Heart right ventricle (tissue), 16 donors: ENCODE measurements around the gene RGL2. TPM values are rescaled to one million over a fixed set of nuclear protein-coding genes. Genes with fewer than 3 reads are reported as not detected.
"Not testable (repeated sequence)": the region's sequence is repeated elsewhere in the genome, so short reads cannot be mapped to it uniquely, and the experiment has no call there.

Source experiments
- ATAC-seq, 8 donors: fragments of 200-7000 bp; cut with Tn5 transposase; one replicate each; pipeline ENCODE4 v1.9.1; 2020; ENCODE audit warnings: mild to moderate bottlenecking in 8 of 8, moderate library complexity in 8 of 8, moderate number of reproducible peaks in 1 of 8
- DNase-seq, 2 donors: peaks; one replicate each; pipeline ENCODE4 v3.0.0-alpha.2; 2020
- H3K27ac ChIP-seq, 10 donors: fragments of 200-600 bp; sonication (generic) in 2 of 10; one replicate each; pipeline versions ENCODE4 v1.5.0 to v1.8.0; 2020 to 2022; ENCODE audit warnings: mild to moderate bottlenecking in 3 of 10
- H3K27me3 ChIP-seq, 7 donors: fragments of 200-600 bp; one replicate each; pipeline ENCODE4 v1.8.0; 2021 to 2022; ENCODE audit warnings: mild to moderate bottlenecking in 2 of 7
- H3K36me3 ChIP-seq, 9 donors: fragments of 200-600 bp; sonication (generic) in 1 of 9; one replicate each; pipeline versions ENCODE4 v1.5.0 to v1.8.0; 2020 to 2022; ENCODE audit warnings: mild to moderate bottlenecking in 2 of 9
- H3K4me1 ChIP-seq, 9 donors: fragments of 200-600 bp; sonication (generic) in 1 of 9; one replicate each; pipeline versions ENCODE4 v1.5.0 to v1.8.0; 2020 to 2022; ENCODE audit warnings: mild to moderate bottlenecking in 4 of 9
- H3K4me3 ChIP-seq, 10 donors: fragments of 200-600 bp; sonication (generic) in 2 of 10; one replicate each; pipeline versions ENCODE4 v1.5.0 to v1.8.0; 2020 to 2022; ENCODE audit warnings: mild to moderate bottlenecking in 7 of 10, moderate library complexity in 2 of 10
- H3K9me3 ChIP-seq, 11 donors: fragments of 200-600 bp in 10 of 11; sonication (generic) in 2 of 11; one replicate each; pipeline versions ENCODE4 v1.5.0 to v1.8.0; 2013 to 2022; ENCODE audit warnings: mild to moderate bottlenecking in 2 of 11, control low read depth in 1 of 11, moderate library complexity in 1 of 11
- WGBS, 2 donors: extraction: QIAGEN DNeasy Blood & Tissue Kit; methylation state at CpG; one replicate each; pipeline ENCODE4 v1.1.7; 2013; ENCODE audit warnings: inconsistent platforms in 1 of 2; 5-methylcytosine and 5-hydroxymethylcytosine counted together
- intact Hi-C, 10 donors: fragments of 100-400 bp; cut with DNase I; formaldehyde crosslinking; loops; one replicate each; pipeline versions ENCODE4 v1.11.1 to v1.14.2; 2022
- polyA plus RNA-seq, 2 donors: library from polyadenylated mRNA; stranded (reverse); fragments of 200-250 nt; gene quantifications; one replicate each; pipeline ENCODE4 v1.2.3, GENCODE V29; 2013
- total RNA-seq, 10 donors: library from RNA; stranded (reverse); fragmentation: NEBNext Ultra II Directional in 3 of 10; extraction: Animal tissue kit (Norgen Biotek cat#: 25700) in 3 of 10; gene quantifications; one replicate each; pipeline versions ENCODE4 v1.2.1 to v1.2.4, GENCODE V29; 2021 to 2023
- TF ChIP-seq, protein P1 (sequence below), 9 donors: fragments of 200-600 bp; sonication (generic) in 2 of 9; IDR thresholded peaks; one replicate each; pipeline versions ENCODE4 v1.5.0 to v1.8.0; 2021 to 2022; ENCODE audit warnings: antibody characterized with exemption in 9 of 9, mild to moderate bottlenecking in 5 of 9, moderate library complexity in 1 of 9
- donor health status: Arrhythmogenic right ventricular cardiomyopathy.
- donor health status: ischemic (EF 13 %, LVEDD 7.1; RV severe dilation, severe dysfunction).
- donor health status: healthy with polysubstance abuse.
- donor health status: DM: no; HTN: yes; CAD: no.
- donor health status: DM: no; HTN: no; CAD: no.
- donor health status: ischemic (EF 25% LVEDD 6.9; RV normal size, moderate dysfunction).
- donor health status: ischemic (EF 25% LVEDD 5.7; RV mildly dilated, moderate dysfunction).
- donor health status: healthy.
- donor health status: DM: yes; HTN: yes; CAD: no.
- donor health status: Ischemic cardiomyopathy.
- donor health status: ischemic (EF 35%, LVEDD 5.7; RV mildly dilated, moderate dysfunction).
- donor health status: nonischemic (EF 11% LVEDD 7.7; RV severe dilation, severe dysfunction).
- donor health status: DM: yes; HTN: yes; CAD: no.
- donor health status: PGD.
- donor health status: ischemic (EF 29% LVEDD 5.4; RV normal size, mild dysfunction).
- donor health status: nonischemic (EF 23%, LVEDD 6.1; RV moderate dilation, normal function).

The RGL2 gene
- total and polyA plus RNA-seq, 12 donors = 40.7 to 79.8 (median 51.9) TPM

DNA sequence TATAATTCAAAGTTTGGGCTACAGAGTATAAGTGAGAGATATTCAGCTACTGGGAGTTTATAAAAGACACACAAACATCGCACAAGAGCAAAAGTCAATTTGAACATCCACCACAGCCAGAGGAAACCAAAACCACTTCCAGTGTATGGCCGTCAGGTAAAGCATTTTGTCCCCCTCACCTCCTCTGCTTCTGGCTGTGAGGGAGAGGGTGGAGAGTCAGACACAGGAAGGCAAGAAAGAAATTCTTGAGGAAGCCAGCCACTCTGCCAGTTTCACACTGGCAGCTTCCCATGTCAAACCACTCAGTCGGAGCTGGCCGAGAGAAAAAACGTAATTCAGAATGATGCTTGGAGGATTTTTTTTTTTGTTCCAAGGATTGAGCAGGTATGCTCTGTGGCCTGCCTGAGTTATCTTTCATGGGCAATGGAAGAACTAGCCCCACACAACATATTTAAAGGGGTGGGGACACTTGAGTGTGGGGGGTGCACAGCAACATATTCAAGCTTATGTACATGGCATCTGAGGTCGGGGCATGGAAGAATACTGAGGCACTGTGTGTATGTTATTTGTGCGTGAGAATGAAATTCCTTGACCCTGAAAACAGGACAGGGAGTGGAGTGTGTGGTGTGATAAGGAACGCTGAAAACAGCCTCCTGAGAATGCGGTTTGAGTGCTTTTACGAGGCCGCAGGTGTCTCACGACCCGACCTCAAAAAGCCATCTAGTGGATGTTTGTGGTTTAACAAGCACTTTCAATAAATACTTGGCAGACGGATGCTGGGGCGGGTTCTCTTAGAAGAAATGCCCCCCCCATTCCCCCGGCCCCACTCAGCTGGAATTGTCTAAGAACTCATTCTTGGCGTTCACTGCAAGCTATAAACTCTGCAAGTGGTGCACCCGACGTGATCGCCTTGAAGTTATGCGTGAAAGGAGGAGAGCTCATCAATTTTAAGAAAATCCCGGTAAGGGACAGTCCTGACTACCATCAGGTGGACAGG lies 46.3 kb upstream of the RGL2 start:
- peak overlapping the region in 1 of 10 donors; percentile 15 for H3K4me3 ChIP-seq
- TF ChIP-seq, protein P1, sequence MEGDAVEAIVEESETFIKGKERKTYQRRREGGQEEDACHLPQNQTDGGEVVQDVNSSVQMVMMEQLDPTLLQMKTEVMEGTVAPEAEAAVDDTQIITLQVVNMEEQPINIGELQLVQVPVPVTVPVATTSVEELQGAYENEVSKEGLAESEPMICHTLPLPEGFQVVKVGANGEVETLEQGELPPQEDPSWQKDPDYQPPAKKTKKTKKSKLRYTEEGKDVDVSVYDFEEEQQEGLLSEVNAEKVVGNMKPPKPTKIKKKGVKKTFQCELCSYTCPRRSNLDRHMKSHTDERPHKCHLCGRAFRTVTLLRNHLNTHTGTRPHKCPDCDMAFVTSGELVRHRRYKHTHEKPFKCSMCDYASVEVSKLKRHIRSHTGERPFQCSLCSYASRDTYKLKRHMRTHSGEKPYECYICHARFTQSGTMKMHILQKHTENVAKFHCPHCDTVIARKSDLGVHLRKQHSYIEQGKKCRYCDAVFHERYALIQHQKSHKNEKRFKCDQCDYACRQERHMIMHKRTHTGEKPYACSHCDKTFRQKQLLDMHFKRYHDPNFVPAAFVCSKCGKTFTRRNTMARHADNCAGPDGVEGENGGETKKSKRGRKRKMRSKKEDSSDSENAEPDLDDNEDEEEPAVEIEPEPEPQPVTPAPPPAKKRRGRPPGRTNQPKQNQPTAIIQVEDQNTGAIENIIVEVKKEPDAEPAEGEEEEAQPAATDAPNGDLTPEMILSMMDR (IDR thresholded peaks at IDR 0.05) = peak; percentile 38 to 73 (median 63)
- no peaks in the 10 kb centered on the region for H3K36me3 ChIP-seq
- peak overlapping the region in 1 of 10 donors; percentile 82 for H3K27ac ChIP-seq
- 23 to 26% methylated on average over 22 of the region's 22 CpGs for WGBS, 2 donors
- intact Hi-C loops = loop anchor here in 1 of 10 donors (2.0 kb wide), 1 partner anchor 66 kb away; no protein-coding TSS in a partner anchor
- H3K9me3 ChIP-seq = no peaks in the 10 kb centered on the region
- no peaks in the 10 kb centered on the region for H3K27me3 ChIP-seq
- DNase-seq = peak; percentile 27 to 65
- ATAC-seq = peak in 6 of 8 donors; percentile 43 to 75 (median 65)
- H3K4me1 ChIP-seq = peaks cover 0 to 12% (median 0%) of the 10 kb centered on the region in 9 donors

DNA sequence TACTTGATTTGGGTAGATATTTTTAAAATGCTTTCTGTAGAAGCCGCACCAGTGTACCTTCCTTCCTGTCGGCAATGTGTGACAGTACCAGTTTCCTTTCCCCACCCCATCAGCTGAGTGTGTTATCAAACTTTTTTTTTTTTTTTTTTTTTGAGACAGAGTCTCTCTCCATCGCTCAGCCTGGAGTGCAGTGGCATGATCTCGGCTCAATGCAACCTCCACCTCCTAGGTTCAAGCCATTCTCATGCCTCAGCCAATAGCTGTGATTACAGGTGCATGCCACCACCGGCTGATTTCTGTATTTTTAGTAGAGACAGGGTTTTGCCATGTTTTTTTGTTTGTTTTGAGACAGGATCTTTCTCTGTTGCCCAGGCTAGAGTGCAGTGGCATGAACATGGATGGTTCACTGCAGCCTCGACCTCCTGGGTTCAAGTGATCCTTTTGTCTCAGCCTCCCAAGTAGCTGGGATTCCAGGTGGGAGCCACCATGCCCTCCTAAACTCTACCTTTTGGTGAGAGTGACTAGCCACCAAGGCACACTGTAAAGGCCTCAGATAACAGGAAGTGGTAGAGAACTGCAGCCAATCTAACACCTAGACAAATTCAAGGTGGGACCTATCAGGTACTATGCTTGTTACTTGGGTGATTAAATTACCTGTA lies 45.3 kb upstream of the RGL2 start:
- peak in 2 of 8 donors; percentile 35 to 55 for ATAC-seq
- intact Hi-C loops = loop anchor here in 1 of 10 donors (2.0 kb wide), 1 partner anchor 65 kb away; no protein-coding TSS in a partner anchor
- no peaks in the 10 kb centered on the region for H3K9me3 ChIP-seq
- DNase-seq = no peak
- no peaks in the 10 kb centered on the region for H3K36me3 ChIP-seq
- H3K27me3 ChIP-seq = no peaks in the 10 kb centered on the region
- peak overlapping the region in 1 of 10 donors; percentile 82 for H3K27ac ChIP-seq
- 66 to 67% methylated on average over 6 of the region's 6 CpGs for WGBS, 2 donors
- TF ChIP-seq, protein P1 (IDR thresholded peaks at IDR 0.05) = no peak
- H3K4me3 ChIP-seq = peak overlapping the region in 1 of 10 donors; percentile 9
- peaks cover 0 to 12% (median 0%) of the 10 kb centered on the region in 9 donors for H3K4me1 ChIP-seq

DNA sequence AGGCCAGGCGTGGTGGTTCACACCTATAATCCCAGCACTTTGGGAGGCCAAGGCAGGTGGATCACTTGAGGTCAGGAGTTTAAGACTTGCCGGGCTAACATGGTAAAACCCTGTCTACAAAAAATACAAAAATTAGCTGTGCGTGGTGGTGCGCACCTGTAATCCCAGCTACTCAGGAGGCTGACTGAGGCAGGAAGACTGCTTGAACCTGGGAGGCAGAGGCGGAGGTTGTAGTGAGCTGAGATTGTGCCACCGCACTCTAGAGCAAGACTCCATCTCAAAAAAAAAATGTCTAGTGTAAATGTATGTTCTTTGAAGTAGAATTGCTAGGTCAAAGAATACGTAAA lies 44.8 kb upstream of the RGL2 start:
- intact Hi-C loops, H3K27me3 ChIP-seq, H3K4me3 ChIP-seq, ATAC-seq, H3K9me3 ChIP-seq, DNase-seq, H3K36me3 ChIP-seq: not testable (repeated sequence)
- Histone ChIP-seq H3K27ac (peak overlapping the region in 1 of 10 donors; percentile 72), H3K4me1 (peaks cover 0 to 12% (median 0%) of the 10 kb centered on the region in 9 donors)
- WGBS, 2 donors = 92 to 94% methylated on average over 7 of the region's 7 CpGs

DNA sequence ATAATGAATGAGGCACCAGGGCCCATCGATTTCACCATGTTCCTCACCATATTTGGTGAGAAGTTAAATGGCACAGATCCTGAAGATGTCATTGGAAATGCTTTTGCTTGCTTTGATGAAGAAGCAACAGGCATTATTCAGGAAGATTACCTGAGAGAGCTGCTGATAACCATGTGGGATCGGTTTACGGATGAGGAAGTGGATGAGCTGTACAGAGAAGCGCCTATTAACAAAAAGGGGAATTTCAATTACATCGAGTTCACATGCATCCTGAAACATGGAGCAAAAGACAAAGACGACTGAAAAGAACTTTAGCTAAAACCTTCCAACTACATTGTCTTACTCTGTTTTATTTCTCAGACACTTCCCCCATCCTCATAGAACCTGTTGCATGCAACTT lies 40.5 kb upstream of the RGL2 start:
- intact Hi-C loops = no loop called here
- 85 to 88% methylated on average over 6 of the region's 6 CpGs for WGBS, 2 donors
- Histone ChIP-seq H3K27me3 (no peaks in the 10 kb centered on the region), H3K4me1 (no peaks in the 10 kb centered on the region), H3K27ac (no peak overlapping the region), H3K36me3 (no peaks in the 10 kb centered on the region), H3K4me3 (no peak overlapping the region), H3K9me3 (no peaks in the 10 kb centered on the region)
- ATAC-seq (no peak), DNase-seq (no peak)
- TF ChIP-seq, protein P1 (IDR thresholded peaks at IDR 0.05) = no peak
